HG03045 (cell line): ENCODE results near the gene ASL.
"Not testable (repeated sequence)": the region's sequence is repeated elsewhere in the genome, so short reads cannot be mapped to it uniquely, and the experiment has no call there.

Experiments
- ATAC-seq: cut with Tn5 transposase; IDR thresholded peaks from one replicate; pipeline ENCODE4 v1.9.1; 2021; ENCODE audit warnings: mild to moderate bottlenecking, moderate library complexity; ENCODE audit not compliant: unreplicated experiment

Gene ASL

DNA sequence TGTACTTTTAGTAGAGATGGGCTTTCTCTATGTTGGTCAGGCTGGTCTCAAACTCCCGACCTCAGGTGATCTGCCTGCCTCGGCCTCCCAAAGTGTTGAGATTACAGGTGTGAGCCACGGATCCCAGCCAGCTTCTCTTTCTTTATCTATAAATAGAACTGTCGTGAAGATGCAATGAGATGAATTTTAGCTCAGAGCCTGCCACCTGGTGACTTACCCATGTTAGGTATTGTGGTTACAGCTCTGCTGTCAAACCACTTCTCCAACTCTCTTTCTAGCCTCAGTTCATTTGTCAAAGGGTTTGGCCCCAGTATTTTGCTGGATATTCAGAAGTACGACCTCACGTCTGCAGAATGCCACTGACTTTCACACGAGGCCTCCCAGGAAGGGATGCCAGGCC lies 3.4 kb upstream of the ASL start:
- not testable (repeated sequence) for ATAC-seq

DNA sequence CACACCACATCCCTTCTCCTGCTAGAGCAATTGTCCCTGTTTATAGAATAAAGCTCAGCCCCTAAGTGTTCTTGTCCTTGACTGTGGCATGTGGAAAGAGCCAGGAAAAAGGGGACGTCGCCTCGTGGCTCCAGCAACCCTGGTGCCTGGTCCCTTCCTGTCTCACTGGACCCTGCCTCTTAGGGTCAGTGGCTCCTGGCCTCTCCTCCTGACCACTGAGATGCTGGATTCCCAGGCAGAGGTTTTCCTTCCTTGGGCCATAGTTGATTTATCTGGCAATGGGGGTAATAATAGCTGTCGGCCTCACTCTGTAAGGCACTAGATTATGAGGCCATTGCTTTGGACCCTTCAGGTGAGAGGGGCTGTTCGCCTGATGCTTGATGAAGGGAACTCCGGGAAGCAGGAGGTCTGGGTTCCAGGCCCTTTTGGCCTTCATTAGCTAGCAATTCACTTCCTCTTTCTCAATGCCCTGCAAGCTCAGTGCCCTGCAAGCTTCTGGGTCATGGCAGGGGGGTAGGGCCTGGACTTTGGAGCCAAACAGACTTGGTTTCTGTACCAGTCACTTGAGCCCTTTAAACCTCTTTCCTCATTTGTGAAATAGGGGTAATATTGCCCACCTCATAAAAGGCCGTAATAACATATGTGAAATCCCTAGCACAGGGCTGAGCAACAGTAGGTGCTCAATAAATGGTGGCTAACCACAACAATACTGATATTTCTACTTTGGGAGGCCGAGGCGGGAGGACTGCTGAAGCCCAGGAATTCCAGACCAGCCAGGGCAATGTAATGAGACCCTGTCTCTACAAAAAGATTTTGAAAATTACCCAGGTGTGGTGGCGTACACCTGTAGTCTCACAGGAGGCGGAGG lies 1.1 kb downstream of the ASL start:
- ATAC-seq: no peak

DNA sequence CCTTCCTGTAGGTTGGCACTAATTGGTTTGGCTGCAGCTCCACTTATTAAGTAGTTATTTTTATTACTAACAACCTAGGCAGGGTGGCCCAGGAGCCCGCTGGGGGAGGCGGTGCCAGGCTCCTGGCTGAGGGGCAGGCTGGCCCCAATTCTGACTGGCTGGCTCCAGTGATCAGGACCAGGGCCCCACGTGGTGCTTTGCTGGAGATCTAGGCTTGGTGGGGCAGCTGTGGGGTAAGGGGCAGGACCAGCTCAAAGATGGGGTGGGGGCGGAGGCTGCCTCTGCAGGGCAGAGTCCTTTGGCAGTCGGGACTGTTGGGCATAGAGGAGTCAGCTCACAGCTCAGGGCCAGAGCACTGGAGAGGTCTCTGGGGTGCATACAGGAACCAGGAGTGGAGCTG lies 2.4 kb downstream of the ASL start:
- ATAC-seq: no peak

DNA sequence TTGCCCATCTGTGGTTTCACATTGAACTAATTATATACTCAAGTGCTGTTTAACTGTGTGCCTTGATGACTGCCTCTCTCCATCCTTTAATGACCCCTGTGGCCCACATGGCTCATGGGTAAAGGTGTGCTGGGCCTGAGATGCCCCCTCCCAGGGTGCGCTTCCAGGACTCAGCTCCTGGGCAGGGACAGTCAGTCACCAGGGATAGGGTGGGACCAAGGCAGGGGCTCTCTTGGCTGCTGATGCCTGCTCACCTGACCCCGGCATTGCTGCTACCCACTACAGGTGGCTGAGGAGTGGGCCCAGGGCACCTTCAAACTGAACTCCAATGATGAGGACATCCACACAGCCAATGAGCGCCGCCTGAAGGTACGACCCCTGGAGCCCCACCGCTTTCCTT lies 6.5 kb downstream of the ASL start:
- no peak for ATAC-seq

DNA sequence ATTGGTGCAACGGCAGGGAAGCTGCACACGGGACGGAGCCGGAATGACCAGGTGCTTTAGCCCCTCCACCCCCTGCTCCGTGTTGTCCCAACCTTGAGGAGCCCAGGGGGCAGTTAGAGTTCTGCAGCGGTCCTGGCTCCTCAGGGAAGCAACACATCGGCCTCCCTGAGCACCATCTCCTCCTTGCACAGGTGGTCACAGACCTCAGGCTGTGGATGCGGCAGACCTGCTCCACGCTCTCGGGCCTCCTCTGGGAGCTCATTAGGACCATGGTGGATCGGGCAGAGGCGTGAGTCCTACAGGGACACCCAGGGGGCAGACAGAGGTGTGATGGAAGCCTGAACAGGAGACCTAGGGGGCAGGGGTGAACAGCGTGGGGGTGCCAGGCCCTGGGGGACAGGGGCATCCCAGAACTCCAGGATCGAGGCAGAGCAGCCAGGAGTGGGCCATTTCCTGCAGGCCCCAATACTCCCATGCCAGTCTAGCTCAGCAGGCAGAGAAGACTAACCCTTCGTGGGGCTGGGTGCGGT lies 7.3 kb downstream of the ASL start:
- ATAC-seq: no peak

DNA sequence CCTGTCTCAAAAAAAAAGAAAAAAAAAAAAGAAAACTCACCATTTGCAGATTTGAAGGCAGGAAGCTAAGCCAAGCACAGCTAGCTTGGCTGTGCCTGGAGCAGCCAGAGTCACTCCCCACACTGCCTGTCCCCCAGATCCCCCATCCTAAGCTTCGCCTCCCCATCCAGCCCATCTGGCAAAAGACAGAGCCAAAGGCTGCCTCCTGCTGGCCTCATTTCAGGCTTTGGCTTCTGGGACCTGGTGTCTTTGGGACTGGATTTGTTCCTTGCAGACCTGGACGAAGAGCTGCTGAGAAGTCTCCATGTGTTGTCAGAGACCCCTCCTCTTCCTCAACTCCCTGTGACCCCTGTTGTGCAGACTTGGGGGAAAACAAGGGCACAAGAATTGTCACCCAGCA lies 8.1 kb downstream of the ASL start:
- no peak for ATAC-seq

DNA sequence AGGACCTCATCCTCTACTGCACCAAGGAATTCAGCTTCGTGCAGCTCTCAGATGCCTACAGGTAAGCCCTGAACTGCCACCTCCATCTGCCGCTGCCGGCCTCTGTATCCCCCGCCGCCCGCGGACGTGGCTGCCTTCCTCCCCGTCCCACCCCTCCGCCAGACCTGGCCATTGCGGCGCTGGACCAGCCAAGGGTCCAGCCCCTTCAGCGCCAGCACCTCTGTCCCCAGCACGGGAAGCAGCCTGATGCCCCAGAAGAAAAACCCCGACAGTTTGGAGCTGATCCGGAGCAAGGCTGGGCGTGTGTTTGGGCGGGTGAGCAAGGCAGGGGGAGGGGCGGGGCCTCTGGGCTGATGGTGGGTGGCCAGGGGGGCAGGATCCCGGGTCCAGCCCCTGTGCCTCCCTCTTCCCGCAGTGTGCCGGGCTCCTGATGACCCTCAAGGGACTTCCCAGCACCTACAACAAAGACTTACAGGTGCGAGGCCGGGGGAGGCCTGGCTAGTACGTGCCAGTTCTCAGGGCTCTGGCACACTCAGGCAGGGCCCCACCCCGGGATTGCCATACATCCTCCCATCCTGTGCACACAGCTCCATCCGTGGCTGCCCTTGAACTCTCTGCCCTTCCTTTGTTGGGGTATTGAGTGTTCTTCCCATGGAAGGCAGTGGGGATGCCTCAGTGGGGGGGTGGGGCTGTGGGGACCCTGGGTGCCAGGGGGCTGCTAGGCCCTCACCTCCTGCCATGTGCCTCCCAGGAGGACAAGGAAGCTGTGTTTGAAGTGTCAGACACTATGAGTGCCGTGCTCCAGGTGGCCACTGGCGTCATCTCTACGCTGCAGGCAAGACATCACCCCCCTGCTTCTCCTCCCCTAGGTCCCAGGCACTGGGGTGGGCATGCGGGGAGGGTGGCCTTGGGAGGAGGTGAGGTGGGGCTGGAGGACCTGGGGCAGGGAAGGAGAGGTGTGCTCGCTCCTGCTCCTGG lies 13.5 kb downstream of the ASL start:
- ATAC-seq: no peak

DNA sequence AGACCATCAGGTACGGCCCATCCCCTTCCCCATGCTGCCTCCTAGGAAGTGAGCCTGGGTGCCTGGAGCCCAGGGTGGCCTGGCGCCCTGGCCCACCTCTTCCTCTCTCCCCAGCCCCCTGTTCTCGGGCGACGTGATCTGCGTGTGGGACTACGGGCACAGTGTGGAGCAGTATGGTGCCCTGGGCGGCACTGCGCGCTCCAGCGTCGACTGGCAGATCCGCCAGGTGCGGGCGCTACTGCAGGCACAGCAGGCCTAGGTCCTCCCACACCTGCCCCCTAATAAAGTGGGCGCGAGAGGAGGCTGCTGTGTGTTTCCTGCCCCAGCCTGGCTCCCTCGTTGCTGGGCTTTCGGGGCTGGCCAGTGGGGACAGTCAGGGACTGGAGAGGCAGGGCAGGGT lies 17.0 kb downstream of the ASL start:
- no peak for ATAC-seq

DNA sequence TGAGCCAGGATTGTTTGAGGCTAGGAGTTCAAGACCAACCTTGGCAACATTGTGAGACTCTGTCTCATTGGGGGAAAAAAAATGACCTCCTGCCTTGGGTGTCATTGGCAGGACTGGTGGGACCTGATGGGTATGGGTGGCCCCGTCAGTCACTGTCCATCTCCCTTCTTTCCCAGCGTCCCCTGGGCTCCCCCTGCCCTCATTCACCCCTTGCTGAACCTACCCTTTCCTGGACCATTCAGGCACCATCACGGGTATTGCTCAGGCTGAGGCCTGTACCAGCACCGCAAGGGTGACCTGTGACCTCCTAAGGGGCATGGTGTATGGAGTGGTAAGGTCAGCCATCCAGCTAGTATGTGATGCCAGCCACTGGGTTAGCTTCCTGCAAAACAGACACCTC lies 19.4 kb downstream of the ASL start:
- ATAC-seq: no peak

DNA sequence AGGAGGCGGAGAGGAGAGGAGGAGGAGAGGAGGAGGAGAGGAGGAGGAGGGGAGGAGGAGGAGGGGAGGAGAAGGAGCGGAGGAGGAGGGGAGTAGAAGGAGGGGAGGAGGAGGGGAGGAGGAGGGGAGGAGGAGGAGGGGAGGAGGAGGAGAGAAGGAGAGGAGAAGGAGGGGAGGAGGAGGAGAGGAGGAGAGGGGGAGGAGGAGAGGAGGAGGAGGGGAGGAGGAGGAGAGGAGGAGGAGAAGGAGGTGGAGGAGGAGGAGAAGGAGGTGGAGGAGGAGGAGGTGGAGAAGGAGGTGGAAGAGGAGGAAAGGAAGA lies 23.6 kb downstream of the ASL start:
- ATAC-seq: no peak

DNA sequence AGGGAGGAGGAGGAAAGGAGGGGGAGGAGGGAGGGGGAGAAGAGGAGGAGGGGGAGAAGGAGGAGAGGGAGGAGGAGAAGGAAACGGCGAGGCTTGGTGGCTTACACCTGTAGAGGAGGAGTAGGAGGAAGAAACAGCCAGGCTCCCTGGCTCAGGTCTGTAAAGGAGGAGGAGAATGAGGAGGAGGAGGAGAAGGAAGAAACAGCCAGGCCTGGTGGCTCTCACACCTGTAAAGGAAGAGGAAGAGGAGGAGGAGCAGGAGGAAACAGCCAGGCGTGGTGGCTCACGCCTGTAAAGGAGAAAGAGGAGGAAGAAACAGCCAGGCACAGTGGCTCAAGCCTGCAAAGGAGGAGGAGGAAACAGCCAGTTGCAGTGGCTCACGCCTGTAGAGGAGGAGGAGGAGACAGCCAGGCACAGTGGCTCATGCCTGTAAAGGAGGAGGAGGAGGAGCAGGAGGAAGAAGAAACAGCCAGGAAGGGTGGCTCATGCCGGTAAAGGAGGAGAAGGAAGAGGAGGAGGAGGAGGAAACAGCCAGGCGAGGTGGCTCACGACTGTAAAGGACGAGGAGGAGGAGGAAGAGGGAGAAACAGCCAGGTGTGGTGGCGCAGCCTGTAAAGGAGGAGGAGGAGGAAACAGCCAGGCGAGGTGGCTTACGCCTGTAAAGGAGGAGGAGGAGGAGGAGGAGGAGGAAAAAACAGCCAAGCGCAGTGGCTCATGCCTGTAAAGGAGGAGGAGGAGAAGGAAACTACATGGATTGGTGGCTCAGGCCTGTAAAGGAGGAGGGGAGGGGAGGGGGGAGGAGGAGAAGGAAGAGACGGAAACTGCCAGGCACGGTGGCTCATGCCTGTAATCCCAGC lies 24.2 kb downstream of the ASL start:
- ATAC-seq: peak; percentile 60

DNA sequence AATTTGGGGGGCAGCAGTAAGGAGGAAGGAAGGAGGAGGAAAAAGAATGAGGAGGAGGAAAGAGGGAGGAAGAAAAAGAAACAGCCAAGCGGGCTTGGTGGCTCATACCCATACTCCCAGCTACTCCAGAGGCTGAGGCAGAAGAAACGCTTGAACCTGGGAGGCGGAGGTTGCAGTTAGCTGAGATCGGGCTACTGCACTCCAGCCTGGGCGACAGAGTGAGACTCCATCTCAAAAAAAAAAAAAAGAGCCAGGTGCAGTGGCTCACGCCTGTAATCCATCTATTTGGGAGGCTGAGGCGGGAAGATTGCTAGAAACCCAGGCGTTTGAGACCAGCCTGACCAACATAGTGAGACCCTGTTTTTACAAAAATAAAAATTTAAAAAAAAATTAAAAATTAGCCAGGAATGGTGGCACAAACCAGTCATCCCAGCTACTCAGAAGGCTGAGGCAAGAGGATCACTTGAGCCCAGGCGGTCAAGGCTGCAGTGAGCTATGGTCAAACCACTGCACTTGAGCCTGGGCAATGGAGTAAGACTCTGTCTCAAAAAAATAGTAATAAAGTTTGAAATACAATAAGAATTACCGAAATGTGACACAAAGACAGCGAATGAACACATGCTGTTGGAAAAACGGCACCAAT lies 24.9 kb downstream of the ASL start:
- ATAC-seq: no peak

DNA sequence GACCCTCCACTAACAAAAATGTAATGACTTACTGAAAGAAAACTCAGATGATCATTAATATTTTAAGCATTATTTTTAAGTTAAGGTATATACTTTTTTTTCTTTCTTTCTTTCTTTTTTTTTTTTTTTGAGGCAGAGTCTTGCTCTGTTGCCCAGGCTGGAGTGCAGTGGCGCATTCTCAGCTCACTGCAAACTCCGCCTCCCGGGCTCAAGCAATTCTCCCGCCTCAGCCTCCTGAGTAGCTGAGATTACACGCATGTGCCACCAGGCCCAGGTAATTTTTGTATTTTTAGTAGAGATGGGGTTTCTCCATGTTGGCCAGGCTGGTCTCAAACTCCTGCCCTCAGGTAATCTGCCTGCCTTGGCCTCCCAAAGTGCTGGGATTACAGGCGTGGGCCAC lies 26.5 kb downstream of the ASL start:
- not testable (repeated sequence) for ATAC-seq

DNA sequence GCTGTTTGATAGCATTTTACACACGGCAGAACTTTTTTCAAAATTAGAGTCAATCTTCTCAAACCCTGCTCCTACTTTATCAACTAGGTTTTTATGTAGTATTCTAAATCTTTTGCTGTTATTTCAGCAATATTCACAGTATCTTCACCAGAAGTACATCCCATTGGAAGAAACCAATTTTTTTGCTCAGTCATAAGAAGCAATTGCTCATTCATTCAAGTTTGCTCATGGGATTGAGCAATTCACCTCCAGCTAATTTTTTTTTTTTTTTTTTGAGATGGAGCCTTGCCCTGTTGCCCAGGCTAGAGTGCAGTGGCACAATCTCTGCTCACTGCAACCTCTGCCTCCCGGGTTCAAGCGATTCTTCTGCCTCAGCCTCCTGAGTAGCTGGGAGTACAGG lies 28.4 kb downstream of the ASL start:
- not testable (repeated sequence) for ATAC-seq

DNA sequence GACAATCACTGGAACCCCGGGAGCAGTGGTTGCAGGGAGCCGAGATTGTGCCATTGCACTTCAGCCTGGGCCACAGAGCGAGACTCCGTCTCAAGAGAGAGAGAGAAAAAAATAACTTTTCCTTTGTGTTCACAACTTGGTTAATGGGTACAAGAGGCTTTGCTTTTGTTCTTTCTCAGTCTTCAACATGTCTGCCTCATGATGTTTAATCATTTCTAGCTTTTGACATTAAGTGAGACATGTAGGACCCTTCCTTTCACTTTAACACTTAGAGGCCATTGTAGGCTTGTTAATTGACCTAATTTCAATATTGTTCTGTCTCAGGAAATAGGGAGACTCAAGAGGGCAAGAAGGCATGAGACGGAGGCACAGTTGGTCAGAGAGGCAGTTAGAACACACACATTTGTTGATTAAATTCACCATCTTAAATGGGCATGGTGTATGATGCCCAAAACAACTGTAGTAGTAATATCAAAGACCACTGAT lies 29.7 kb downstream of the ASL start:
- ATAC-seq: no peak

DNA sequence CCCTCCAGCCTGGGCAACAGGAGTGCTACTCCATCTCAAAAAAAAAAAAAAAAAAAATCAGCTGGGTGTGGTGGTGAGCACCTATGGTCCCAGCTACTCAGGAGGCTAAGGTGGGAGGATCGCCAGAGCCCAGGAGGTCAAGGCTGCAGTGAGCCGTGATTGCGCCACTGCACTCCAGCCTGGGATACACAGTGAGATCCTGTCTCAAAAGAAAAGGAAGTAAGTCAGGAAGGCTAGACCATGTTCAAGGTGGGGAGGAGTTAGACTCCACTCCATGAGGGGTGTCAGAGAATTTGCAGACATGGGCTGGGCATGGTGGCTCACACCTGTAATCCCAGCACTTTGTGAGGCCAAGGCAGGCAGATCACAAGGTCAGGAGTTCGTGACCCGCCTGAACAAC lies 32.8 kb downstream of the ASL start:
- not testable (repeated sequence) for ATAC-seq

DNA sequence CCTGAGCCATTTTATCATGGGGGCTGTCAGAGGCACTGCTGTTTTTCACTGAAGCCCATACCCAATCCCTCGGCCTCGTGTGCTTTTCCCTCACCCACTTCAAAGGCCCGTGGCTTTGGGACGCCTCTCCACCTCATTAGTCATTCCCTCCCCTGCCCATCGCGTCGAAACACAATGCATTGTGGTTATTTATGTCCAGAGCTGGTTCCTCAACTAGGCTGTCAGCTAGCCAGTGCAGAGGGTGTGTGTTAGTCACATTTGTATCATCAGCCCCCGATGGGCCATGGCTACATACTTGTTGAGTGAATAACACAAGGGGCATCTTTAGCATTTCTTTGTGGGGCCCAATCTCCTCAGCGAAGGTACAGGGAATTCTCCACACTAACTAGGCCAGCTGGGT lies 35.2 kb downstream of the ASL start:
- no peak for ATAC-seq

DNA sequence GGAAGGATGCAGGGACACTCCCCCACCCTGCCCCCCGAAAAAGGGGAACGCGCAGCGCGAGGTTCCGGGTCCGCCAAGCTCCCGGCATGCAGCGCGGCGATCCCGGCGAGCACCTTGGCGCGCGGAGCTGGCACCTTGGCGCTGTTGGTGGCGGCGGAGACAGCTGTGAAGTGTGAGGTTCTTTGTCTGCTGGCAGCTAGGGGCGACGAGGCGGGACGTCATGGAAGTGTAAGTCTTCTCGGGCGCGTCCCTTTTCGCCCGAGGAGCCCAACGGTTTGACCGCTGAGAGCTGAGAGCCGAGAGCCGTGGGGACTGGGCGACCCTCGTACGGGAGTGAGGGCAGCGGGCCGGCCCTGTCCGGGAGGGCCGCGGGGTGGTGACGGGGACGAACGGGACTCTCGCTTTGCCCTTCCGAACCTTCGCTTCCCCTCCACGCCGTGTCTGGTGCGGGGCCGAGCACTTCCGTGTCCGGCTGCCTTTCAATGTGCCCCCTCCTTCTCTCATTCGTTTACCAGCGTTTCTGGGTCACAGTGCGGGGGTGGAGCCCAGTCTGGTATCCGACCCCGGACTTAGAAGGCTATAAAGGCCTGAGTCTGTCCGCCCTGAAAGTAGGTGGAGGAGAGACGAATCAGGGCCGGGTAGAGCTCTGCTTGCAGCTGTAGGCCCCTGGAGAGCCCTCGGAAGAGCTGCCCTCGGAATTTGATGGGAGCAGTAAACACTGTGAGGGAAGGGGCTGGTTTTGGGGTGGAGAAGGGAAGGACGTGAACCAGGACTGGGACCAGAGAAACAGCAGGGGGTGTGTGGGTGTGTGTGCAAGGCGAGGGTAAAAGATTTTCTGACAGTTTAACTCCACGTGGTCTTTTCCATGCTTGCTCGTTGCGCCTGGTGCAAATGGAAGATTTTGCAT lies 39.4 kb downstream of the ASL start, which contains the start of gene CRCP:
TSS of gene CRCP (plus strand) at position 105 of the 907 bp plus-strand sequence. CDS start at position 221, 116 bp downstream.
- ATAC-seq: peak; percentile 86
